GM19397 (cell line): ENCODE results near the gene BASP1.

Experiments
- ATAC-seq: cut with Tn5 transposase; IDR thresholded peaks from one replicate; pipeline ENCODE4 v1.9.1; 2021; ENCODE audit warnings: mild to moderate bottlenecking, moderate library complexity; ENCODE audit not compliant: unreplicated experiment

The BASP1 gene, protein sequence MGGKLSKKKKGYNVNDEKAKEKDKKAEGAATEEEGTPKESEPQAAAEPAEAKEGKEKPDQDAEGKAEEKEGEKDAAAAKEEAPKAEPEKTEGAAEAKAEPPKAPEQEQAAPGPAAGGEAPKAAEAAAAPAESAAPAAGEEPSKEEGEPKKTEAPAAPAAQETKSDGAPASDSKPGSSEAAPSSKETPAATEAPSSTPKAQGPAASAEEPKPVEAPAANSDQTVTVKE

DNA sequence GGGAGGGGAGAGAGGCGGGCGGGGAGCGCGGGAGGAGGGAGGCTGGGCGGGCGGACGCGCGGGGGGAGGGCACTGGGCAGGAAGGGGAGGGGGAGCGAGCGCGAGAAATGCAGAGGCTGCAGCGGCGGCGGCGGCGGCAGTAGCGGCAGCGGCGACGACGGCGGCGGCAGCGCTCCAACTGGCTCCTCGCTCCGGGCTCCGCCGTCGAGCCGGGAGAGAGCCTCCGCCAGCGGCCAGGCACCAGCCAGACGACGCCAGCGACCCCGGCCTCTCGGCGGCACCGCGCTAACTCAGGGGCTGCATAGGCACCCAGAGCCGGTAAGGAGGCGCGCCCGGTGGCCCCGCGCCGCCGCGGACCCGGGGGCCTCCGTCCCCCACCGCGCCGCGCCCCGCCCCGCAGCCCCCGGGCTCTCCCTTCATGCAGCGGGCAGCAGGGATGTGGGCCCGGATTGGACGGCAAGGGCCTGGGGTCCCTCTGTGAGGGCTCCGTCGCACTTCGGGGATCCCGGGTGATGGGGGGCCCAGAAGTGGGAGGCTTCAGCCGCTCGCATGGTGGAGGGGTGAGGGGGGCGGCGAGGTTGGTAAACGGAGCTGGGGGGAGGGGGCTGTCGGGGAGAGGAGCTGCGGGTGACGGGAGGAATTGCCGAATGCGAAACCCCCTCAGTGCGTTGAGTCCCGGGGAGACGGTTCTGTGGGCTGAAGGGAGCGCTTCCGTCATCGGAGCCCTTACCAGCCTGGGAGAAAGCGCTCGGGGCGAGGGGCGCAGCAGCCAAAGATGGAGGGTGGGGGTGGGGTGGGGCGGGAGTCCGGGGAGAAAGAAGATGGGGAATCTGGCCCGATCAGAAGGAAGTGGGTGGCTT is at the start of gene BASP1:
Gene BASP1 (plus strand): TSS at position 139 of the 860 bp plus-strand sequence. CDS start 57,586 bp downstream, outside the sequence.
- ATAC-seq, result peak; percentile 45

DNA sequence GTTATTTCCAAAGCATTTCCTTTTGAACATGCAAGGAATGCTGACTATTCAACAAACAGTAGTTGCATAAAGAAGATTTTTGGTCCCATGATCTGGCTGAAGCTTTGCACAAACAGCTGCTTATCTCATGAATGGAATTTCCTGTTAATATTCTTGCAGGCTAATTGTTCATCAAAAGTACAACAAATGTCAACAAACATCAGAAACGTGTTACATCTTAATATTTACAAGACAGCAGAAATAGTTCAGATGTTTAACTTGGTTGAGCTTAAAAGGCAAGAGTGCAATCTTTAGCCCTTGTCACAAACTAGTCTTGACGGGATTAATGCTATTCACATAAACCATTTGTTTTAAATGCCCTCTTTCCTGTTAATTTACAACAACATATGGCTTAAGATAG is 47.9 kb upstream of the BASP1 start:
- no peak for ATAC-seq

DNA sequence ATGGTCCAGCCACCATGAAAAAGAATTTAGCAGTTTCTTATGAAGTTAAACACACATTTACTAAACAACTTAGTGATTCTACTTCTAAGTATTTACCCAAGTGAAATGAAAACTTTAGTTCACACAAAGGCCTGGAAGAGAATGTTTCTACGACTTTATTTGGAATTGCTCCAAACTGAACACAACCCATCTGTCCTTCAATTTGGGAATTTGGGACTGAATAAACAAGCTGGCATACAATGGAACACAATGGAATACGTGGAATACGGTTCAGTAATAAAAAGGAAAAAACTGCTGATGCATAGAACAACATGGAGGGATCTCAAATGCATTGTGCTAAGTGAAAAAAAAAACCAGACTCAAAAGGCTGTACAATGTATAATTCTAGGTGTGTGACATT is 44.6 kb upstream of the BASP1 start:
- ATAC-seq, result no peak

DNA sequence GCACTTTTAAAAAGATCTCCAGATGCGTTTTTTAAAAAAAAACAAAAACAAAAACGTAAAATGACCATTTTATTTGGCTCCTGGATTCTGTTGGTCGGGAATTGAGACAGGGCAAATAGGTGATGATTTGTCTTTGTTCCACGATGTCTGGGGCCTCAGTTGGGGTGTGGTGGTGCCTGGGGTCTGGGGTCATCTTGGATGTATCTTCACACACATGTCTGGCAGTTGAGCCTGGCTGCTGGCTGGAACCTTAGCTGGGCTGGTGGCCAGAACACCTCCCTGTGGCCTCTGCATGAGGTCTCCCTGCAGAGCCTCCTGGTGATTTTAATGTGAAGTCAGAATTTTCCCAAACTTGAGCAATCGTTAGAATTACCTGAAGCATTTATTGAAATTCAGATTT is 42.5 kb upstream of the BASP1 start:
- no peak for ATAC-seq

DNA sequence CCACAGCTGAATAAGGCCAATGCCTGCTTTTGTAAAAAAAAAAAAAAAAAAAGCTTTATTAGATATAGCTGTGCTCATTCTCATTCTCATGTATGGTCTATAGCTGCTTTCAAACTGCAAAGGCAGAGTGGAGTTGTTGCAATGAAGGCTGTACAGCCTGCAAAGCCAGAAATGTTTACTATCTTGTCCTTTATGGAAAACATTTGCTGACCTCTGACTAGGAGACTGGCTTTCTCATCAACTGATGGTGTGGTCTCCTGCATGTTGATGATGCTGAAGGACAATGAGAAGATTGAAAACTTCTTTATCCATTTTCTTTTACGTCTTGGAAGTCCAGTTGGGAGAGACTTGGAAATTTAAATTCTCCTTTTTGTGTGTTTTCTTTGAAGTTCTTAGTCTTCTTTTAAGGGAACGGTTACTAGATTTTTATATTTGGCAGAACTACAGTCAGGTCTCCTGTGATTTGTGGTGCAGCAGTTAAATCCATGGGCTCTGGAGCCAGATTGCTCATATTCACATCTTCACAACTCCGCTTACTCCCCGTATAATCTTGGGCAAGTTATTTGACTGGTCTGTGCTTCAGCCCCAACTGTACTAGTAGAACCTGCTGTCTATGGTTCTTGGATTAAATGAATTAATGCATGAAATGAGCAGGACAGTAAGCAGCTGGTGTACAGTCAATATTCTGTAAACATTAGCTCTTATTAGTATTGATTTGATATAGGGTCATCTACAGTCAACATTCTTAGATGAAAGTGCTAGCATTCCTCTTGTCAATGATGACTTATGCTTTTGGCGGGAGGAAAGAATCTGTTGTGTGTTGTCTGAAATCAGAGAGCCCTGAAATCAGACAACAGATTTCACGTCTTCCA is 39.7 kb upstream of the BASP1 start:
- no peak for ATAC-seq

DNA sequence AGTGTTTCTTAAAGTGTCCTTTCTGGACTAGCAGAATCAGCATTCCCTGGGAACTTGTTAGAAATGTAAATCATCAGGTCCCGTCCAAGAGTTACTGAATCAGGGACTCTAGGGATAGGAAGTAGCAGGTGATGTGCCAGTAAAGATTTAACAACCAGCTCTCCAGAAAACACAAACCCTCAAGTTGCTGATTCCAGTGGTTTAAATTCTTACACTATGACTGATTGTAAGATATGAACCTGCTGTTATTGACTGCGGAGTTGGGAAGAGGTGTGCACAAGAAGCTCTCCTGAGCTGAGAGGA is 39.1 kb upstream of the BASP1 start:
- ATAC-seq, result no peak

DNA sequence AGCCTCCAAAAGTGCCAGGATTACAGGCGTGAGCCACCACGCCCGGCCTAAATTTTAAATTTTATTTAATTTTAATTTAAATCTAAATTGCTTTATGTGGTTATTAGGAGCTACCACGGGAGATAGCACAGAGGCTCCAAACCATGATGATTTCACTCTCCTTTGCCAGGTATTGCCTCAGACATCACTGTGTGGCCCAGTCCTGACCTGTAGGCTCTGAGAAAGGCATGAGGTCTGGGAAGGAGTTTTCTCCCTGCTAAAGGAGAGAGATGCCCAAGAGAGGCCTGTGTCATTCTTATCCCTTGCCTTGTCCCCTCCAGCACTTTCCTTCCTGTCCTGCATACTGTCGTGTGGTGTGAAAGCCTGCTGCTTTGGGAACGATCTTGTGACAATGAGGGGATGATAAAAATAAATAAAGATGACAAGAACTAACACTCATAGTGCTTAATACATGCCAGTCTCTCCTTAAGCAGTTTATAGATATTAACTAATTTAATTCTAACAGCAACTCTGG is 37.0 kb upstream of the BASP1 start:
- ATAC-seq, result no peak

DNA sequence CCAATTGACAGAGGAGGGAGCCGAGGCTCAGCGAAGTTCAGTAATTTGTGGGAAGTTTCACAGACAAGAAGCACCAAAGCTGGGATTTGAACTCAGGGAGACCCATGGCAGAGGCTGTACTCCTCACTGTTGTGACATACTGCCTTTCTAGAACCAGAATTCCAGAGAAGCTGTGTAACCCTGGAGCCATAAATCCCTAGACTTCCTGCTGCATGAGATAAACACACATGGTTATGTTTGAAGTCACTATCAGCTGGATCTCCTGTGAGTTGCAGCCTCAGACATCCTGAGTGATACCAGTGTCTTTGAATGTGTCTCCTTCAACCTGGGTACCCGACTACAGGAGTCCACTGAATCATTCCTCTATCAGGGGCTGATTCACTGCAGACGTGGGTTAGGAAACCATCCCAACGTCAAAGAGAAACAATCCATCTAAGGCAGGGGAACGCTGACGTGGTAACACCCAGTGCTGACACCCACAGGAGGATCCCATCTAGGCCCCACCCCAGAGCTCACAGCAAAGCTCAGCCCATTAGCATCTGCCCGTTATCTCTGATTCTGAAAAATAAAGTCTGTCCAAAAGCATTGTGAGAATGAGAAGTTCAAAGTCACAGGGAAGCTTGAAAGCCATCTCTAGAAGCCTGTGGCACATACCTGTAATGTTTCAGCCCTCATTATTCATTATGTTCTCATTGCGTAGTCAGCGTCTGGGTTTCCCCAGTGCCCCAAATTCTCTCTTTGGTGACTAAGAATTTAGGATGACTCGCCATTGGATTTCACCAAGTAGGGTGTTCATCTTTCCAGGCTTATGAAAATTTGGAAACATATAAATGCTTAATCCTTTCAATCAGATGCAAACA is 36.3 kb upstream of the BASP1 start:
- ATAC-seq, result no peak

DNA sequence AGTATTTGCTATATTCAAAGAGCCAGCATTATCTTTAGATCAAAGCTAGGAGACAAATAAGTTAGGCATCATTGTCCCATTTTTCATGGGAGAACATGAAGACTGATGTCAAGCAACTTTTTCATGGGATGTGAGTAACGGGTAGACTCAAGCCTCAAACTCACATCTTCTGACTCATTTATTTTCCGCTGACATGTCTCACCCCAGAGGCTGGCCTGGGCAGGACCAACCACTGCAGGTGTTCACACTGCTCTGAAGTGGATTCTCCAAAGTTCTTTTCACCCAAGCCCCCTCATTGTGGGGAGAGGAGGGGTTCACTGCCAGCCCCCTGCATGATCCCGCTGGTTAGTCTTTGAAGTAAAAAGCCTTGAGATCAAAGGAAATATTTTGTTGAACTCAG is 34.9 kb upstream of the BASP1 start:
- ATAC-seq, result no peak

DNA sequence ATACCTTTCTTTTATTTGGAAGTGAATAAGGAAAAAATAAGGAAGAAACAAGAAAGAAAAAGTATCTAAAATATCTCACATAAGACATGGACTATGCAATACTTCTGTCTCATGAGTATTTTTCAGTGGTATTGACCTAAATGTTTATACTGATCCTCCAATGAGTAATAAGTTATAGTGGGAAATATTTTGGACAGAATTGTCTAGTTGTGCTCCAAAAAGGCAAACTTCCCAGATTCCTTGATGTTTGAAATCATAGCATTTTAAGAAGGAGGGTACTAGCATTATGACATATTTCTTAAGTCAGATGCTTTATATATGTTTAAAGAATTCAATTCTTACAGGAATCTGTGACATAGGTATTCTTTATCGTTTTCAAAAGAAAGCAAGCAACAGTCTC is 34.5 kb upstream of the BASP1 start:
- no peak for ATAC-seq

DNA sequence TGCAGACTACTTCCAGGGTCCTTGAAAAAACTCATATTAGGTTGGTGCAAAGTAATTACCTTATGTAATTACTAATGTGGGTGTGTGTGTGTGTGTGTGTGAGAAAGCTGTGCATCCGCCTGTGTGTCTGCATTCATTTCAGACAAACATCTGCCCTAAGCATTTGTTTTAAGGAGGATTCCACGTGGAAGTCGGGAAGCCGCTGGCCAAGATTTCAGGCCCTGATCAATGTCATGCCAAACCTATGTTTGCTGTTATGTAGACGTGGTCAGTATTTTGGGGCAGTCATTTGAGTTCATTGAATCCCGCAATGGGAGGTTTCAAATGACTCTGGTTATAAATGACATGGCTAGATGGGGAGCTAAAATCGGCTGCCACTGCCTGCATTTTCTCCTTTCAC is 33.6 kb upstream of the BASP1 start:
- ATAC-seq, result no peak

DNA sequence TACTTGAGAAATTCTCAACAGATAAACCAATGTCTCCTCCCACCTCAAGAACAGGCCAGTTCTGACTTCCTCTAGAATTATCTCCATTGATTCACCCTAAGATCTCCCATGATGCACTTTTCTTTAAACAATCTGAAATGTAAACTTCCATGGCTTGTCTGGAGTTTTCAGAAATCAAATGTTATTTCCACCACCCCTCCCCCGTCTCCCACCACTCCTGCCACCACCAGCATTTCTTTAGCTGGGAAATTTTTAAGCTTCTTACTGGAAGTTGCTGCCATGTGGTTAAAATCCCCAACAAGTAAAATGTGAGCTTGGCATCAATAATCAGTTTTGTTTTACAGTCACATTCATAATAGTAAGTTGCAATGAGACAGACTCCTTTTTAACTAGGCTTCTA is 32.8 kb upstream of the BASP1 start:
- ATAC-seq, result no peak

DNA sequence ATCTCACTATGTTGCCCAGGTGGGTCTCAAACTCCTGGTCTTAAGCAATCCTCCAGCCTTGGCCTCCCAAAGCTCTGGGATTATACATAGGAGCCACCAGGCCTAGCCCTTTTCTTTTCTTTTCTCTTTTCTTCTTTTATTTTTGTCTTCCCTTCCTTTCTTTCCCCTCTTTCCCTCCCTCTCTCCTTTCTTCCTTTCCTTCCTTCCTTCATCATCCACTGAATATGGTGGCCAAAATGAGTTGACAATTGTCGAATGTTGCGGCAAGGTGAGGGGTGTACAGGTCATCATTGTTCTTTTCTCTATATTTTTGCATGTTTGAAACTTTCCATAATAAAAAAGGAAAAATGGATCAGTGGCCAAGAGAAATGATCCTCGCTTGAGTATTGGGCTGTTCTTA is 32.1 kb upstream of the BASP1 start:
- no peak for ATAC-seq

DNA sequence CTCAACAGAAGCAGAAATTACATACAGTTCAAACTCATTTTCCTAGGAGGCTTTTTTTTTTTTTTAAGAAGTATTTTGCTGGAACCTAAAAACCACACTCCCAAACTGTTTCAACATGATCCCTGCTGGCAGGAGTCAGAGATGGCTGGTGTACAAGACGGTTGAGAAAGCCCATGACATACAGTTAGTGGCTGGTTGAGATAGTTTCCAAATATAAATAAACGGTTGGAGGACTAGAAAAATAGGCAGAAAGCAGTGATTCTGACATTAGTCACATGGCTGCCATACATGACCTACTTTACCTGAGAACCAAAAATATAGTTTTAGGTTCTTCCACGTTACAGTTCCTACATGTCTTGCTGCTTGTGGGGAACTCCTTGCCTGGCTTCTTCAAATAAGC is 31.7 kb upstream of the BASP1 start:
- no peak for ATAC-seq

DNA sequence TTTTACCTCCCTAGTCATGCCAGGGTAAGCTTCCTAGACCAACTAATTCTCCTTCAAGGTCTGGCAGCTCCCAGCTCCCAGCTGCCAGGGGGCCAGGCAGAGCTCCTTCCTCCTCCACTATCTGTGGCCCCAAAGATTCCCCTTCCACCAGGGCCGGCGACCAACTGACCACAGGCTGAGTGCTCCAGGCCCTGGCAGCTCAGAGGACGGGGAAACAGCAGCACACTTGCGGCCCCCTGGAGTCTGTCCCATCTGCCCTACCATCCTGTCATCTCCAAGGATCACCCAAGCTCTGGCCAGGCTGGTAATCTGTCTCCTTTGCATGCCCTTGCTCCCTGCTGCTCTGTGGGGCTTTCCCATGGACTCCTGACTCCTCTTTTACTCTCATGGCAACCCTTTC is 31.2 kb upstream of the BASP1 start:
- no peak for ATAC-seq

DNA sequence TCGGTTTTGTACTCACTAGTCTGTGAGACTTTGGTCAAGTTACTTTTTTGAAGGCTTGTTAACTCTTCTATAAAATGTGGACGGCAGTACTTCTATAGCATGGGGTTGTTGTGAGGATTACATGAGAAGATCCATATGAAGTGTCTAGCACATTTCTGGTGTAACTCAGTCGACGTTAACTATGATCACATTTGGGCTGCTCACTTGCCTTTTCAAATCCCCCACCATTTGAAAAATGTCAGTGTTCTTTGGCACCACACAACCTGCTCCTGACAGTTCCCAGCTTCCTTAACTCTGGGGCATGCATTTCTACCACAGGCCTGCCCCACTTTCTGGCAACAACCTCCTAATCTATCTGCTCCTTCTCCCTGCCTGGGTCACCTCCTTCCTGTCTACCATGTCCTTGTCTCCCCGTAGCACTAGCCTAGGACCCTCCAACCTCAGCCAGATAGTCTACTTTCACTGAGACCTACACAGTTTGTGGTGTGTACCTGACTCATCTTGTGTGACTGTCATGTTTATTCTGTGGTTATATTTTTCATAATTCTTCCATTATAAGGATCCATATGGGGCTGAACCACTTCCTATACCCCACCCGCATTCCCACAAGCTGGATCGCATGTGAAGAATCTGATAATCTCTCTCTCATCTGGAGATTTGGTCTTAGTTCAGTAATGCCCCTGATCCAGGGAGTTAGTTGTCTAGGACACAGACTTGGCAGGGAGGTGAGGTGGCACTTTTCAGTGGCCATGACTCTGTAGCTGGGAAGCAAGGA is 30.2 kb upstream of the BASP1 start:
- ATAC-seq, result no peak

DNA sequence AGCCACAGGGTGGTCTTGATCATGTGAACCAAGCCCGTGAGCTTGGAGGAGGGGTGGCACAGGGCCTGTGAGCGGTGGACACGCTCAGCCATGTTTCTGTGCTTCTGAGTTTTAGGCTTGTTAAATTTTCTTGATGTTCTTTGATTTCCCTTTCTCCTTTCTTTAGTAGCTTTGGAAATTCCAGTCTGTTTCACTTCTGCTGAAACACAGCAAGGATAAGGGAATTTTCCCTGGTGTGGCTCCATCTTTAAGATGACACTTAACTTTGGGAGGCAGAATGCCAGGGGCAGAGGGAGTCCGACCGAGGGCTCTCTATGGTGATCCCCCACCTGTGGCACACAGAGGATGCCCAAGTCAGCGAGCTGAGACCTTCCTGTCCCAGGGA is 29.7 kb upstream of the BASP1 start:
- no peak for ATAC-seq

DNA sequence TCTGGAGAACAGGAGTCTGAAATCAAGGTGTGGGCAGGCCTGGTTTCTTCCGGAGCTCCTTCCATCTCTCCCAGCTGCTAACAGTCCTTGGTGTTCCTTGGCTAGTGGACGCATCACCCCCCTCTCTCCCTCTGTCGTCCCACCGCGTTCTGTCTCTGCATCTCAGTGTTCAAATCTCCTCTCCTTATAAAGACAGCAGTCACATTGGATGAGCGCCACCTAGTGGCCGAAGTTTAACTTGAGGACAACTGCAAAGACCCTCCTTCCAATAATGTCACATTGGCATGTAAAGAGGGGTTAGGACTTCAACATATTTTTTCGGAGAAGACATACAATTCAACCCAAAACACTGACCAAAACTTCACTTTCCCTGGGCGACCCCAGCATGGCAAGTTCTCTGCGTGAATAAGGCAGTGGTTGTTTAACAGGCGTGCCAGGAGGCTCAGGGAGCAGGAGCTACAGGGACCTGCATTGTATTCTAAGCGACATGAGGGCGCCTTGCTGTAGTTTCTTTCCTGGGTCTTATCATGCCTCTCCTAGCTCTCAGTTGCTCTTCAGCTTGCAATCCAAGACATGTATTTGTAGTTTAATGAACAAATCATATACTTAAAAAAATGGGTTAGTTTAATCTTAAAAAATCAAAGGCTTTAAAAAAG is 27.9 kb upstream of the BASP1 start:
- peak; percentile 72 for ATAC-seq

DNA sequence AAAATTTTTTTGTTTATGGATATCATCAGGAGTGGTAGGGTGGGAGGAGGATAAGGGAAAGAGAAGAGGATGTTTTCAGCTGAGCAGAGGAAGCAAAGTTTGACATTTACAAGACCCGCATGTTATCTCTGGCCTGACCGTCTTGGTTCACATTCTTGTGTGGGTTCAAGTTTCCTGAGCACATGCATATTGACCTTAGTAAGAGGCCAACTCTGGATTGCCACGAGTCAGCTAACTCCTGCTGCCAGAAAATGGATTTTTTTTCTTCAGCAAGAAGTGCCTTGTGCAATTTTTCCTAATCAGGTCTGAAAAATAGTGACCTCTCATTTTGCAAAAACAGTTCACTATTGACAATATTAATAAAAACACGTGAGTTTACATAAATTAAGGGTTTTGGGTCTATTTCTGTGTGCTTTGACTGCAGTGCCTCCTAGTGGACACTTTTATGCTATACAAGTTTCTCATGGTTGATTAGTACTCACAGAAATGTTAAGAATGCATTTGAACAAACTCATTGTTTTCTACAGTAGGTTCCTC is 27.1 kb upstream of the BASP1 start:
- no peak for ATAC-seq
